T-helper 1 cell treated with Interleukin-12 subunit alpha and Interleukin-12 subunit beta and Interleukin-4 antibody, amounts not matched to agents 30 ng/mL and 1 ng/mL, for 36 hours (primary cell): ENCODE results near the gene MNT. TPM values are rescaled to one million over a fixed set of nuclear protein-coding genes. Genes with fewer than 3 reads are reported as not detected.

Experiments used
- intact Hi-C: fragments of 100-400 bp; cut with micrococcal nuclease; formaldehyde crosslinking; loops from one replicate; pipeline ENCODE4 v1.15.1; 2024
- total RNA-seq: library from RNA; stranded (reverse); gene quantifications from 2 replicates; pipeline ENCODE4 v1.2.3, GENCODE V29; 2022

MNT gene
- total RNA-seq, 1 donor from 2014 or later, result 26.4 TPM

DNA sequence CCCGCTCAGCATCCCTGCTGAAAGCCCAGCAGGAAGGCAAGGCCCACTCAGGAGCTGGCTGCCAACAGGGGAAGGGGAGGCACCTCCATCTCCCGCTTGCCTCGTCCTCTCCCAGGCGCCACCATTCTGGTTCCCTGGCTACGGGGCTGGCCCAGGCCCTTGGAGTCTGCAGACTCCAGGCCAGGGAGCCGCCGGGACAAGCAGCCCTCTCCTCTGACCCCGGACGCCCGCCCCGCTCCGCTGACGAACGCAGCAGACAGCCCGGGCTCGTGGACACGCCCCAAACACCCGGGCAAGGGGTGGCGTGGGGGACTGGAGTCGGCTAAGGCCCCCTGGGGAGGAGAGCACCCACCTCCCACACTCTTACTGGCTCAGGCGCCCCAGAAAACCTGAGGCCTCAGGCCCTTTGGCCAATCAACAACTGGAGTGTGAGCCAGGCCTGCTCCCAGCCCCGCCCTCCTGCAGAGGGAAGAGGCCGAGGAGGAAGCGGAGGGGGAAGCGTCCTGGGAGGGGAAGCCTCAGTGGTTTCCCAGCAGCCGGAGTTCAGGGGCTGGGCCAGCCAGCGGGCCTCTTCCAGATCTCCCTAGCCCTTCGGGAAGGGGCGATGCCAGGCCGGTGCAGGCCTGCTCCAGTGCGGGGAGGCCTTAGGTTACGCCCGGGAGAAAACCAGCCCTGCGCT lies 4.2 kb downstream of the MNT start:
- intact Hi-C loops, result loop anchor here (5.0 to 10.0 kb wide), 2 partner anchors 398 to 1104 kb away; partner anchors contain the start of gene RAP1GAP2

DNA sequence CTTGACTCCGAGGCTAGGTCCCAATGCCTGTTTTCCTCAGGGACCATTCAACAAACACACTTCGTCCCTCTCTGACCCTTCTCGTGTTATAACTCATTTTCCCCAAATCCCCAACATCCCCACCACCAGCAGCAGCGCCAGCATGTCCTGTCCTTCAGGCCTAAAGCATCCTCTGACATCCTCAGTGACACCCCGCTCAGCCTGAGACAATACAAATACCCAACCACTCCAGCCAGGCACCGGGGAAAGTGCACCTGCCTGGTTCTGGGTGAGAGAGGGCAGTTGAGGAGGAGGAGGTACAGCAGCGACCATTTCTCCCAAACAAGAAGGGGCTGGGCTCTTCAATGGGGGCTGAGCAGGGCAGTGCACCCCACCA lies 4.7 kb downstream of the MNT start:
- intact Hi-C loops, result loop anchor here (5.0 to 10.0 kb wide), 2 partner anchors 399 to 1104 kb away; partner anchors contain the start of gene RAP1GAP2

DNA sequence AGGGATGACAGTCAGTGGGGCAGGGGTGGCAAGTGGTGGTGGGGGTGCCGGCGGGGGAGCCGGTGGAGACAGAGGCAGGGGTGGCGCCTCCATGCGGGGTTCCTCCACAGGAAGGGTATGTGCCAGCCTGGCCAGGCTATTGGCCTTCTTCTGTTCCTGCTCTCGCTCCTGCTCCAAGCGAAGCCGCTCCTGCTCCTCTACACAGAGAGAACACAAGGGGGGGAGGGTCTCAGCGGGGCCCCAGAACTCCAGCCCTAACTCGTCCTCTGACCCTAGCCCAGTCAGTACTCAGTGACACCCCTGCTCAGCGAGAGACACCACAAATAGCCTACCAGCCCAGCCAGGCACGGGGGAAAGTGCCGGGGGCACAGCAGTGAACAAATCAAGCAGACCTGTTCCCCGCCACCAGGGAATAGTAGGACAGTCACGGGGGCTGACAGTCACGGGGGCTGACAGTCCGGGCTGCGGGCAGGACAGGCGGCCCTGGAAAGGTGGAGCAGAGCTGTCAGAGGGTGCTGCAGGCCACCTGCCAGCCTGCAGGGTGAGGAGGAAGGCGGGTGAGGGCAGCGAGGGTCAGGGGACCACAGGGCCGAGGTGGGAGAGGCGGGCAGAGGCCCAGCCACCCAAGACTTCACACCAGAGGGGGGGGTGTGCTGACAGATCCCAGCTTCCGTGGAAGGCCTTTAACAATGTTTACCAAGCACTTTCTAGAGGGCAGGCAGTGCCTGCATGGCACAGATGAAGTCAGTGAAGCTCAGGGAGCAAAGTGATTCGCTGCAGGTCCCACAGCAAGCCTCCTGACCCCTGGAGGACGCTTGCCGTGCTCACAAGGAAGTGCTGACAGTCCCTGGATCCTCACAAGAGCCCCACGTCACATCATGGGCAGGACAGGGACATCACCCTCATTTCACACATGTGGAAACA lies 5.3 kb downstream of the MNT start:
- intact Hi-C loops, result loop anchor here (5.0 to 10.0 kb wide), 2 partner anchors 399 to 1103 kb away; partner anchors contain the start of gene RAP1GAP2

DNA sequence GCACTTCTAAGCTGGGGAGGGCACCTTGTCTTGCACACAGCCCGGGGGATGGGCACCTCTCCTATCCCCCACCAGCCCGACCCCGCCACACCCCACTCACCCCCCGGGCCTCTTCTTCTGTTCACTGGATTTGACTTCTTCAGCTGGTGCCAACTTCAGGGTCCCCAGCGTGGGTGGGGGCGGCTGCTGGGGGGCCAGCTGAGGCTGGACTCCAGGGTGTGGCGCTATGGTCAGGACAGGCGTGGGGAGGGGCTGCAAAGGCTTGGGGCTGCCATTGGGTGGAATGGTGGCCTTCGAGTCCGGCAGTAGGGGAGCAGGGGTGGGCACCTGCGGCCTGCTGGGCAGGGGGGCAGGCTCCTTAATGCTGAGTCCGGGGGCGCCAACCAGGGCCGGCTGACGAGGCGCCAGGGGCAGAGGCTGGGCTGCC lies 6.1 kb downstream of the MNT start:
- intact Hi-C loops, result loop anchor here (5.0 to 10.0 kb wide), 2 partner anchors 400 to 1102 kb away; partner anchors contain the start of gene RAP1GAP2

- intact Hi-C loops, result loop anchor here (1.0 to 10.0 kb wide), 6 partner anchors 57 to 677 kb away; partner anchors contain the start of genes METTL16, RAP1GAP2, SGSM2 and SMG6
Observed at GRCh38 chr17:2393954-2394749, 6.7 kb downstream of the MNT start.

- intact Hi-C loops, result loop anchor here (1.0 to 10.0 kb wide), 6 partner anchors 56 to 676 kb away; partner anchors contain the start of genes METTL16, RAP1GAP2, SGSM2 and SMG6
Observed at GRCh38 chr17:2393174-2393953, 7.5 kb downstream of the MNT start.

DNA sequence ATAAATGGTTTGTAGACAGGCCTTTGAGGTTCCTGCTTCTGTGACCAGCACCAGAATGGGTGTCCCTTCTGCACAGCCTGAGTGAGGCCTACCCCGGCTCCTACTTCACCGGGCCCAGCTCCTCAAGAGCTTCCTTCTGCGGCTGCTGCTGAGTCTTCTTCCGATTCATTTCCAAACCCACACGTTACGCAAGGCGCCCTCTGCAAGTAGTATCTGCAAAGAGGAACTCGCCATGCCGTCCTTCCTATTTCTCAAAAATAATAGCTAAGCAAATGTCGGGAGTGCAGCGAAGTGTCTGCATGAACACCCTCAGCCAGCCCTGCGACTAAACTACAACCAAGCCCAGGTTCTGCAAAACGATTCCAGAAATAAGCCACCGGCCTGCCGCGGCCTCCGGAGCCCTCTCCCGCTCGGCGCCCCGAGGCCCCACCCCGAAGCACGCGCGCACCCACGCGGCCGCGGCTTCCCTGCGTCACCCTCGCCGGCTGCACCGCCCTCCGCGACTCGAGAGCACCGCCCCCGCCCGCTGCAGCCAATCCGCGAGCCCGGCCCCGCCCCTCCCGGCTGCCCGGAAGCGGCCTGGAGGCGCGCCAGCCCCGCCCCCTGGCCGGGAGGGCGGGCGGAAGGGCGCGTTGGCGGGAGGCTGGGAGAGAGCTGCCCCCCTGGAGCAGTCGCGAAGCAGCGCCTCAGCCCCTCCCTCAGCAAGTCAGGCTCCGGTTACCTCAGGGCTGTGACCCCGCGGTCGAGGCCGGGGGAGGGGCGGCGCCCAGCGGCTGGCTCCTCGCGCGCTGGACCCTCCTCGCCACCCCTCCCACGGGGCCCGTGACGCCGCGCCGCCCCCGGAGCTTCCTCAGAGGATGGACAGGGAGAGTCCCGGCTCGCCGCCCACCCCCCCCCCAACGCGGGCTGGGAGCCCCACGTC lies 8.3 kb downstream of the MNT start:
- intact Hi-C loops, result loop anchor here (1.0 to 10.0 kb wide), 9 partner anchors 9 to 675 kb away; partner anchors contain the start of genes METTL16, MNT, PAFAH1B1 and RAP1GAP2

GRCh38 chr17:2391597-2392251 lies 9.1 kb downstream of the MNT start:
- intact Hi-C loops, result loop anchor here (1.0 to 10.0 kb wide), 7 partner anchors 9 to 403 kb away; partner anchors contain the start of genes METTL16, MNT, PAFAH1B1 and RAP1GAP2

- intact Hi-C loops, result loop anchor here (10.0 kb wide), 1 partner anchor 404 kb away; the partner anchor contains the start of gene RAP1GAP2
Observed at GRCh38 chr17:2390199-2390836, 10.5 kb downstream of the MNT start.

DNA sequence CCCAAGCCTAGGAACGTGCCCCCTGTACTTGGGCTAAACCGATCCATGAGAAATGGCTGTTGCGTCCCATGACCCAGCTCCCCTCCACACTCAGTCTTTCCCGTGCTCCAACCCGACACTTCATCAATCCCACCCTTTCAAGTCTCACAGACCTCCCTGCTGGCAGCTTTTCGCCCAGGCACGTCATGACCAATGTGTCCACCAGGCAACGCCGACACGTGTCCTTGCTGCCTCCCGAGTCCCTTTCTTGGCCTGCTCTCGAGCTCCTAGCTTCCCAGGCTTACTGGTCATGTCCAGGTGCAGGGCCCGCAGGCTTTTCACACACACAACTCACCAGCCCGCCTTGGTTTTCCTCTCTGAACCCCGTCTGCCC lies 12.2 kb downstream of the MNT start:
- intact Hi-C loops, result no loop called here

- intact Hi-C loops, result no loop called here
Observed at GRCh38 chr17:2388020-2388682, 12.7 kb downstream of the MNT start.

DNA sequence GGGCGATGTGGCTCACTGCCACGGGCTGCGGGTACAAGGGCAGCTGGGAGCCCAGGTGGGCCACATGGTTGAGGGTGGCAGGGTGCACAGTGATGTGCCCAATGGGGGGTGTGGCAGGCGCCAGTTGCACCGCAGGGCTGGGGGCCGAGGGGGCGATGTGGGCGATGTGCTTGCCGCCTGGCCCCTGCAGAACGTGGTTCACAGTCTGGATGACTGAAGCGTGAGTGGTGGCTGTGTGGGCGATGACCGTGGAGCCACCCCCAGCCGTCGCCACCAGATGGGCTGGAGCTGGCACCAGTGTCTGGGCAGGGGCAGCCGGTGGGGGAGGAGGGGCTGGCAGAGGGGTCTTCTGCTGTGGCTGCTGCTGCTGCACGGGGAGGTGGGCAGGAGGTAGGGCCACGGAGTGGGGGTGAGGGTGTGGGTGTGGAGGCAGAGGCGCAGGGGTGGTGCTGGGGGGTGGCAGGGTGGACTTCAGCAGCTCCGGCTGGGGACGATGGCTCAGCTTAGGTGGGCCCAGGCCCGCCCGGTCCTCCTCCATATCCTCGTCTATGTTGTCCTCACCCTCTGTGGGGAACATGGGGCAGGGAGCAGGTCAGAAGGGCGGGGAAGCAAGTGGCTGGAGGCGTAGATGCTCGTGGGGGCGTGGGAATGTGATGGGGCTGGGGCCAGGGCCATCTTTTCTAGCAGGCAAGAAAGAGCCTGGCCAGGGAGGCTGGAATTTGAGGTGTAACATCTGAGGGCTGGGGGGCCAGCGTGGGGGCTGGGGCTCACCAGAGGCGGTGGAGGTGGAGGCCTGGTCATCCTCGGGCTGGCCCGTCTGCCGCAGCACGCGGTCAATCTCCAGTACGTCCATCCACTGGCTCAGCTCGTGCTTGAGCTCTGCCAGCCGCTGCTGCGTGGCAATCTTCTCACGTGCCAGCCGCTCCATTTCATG lies 13.5 kb downstream of the MNT start:
- intact Hi-C loops, result no loop called here

- intact Hi-C loops, result no loop called here
Observed at GRCh38 chr17:2386400-2387085, 14.3 kb downstream of the MNT start.

- intact Hi-C loops, result no loop called here
Observed at GRCh38 chr17:2385240-2386210, 15.3 kb downstream of the MNT start.
